Dermis blood vessel endothelial cell (primary cell): ENCODE results near the gene ATP5F1E. TPM values are rescaled to one million over a fixed set of nuclear protein-coding genes. Genes with fewer than 3 reads are reported as not detected.

Experiments
- DNase-seq: peaks from one replicate; pipeline ENCODE4 v3.0.0; 2010
- total RNA-seq: library from RNA; depleted of rRNA; stranded (reverse); fragments of >200 nt; gene quantifications from 2 replicates; pipeline ENCODE4 v1.2.3, GENCODE V29; 2014

ATP5F1E gene
- 41.8 and 42.7 TPM in 2 replicates for total RNA-seq

DNA sequence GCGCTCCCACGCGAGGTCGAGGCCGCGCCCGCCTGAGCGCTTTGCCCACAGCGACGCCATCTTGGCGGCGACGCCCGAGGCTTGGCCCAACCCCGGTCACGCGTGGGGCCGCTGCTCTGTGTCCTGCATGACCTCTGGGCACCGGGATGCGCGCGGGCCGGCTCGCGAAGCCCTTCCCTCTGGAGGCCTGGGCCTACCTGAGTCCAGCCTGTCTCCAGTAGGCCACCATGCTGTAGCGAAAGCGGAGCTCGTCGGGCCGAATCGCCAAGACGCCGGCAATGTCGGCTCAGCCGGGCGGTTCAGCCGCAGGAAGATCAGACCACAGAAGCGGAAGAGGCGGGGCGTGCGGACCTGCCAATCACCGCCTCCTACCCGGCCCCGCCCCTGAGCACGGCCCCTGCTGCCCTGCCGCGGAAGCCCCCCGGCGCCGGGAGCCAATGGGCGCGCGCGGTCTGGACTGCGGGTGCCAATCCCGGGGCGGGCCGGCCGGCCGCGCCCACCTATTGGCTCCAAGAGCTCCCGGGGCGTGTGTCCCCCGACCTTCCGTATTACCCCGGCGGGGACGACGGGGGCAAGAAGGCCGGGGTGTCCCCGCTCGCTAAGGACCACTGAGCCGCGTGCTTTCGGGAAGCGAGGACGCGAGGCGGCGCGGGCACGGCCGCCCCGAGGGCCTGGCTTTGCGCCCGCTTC lies at the start of gene ATP5F1E:
TSS of gene ATP5F1E (minus strand) at position 313 of the 690 bp plus-strand sequence. CDS start at position 229, 84 bp downstream.
- peak; percentile 97 for DNase-seq

DNA sequence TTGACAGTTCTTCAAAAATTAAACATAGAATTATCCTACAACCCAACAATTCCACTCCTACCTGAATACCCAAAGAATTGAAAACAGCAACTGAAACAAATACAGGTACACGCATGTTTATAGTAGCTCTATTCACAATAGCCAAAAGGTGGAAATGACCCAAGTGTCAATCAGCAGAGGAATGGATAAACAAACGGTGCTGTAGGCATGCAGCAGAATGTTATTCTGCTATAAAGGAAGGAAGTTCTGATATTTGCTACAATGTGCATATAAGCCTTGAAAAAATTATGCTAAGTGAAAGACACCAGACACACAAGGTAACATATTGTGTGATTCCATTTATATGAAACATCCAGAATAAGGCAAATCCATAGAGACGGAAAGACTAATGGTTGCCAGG lies 48.9 kb upstream of the ATP5F1E start:
- DNase-seq, result peak; percentile 28

DNA sequence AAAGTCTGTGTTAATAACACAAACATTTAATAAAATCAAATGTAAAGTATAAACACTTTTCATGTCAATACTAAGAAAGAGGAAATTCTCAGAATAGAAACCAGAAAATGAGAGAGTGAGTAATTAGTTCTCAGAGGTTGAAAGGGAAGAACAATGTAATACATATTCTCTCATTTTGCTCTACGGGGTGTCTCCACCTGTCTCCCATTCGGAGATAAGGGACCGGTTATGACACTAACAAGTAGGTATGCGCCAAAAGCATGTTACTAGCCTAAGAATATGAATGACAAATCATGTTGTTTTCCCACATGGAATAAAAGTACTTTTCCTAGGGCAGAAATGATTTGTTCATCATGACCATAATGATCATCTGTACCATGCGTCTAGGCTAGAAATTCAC lies 46.1 kb upstream of the ATP5F1E start:
- DNase-seq, result no peak

DNA sequence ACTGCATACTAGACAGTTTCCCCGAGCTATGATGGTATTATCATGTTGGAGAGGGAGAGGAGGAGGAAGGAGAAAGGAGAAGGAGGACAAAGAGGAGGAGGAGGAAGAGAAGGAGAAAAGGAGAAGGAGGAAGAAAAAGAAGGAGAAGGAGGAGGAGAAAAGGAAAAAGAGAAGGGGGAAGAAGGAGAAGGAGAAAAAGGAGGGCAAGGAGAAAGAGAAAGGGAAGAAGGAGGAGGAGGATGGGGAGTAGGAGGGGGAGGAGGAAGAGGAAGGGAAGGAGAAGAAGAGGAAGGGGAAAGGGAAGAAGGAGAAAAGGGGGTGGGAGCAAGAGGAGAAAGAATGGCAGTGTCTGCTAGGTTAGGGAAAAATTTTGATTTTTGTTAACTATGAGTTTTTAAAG lies 45.6 kb upstream of the ATP5F1E start:
- DNase-seq, result no peak

DNA sequence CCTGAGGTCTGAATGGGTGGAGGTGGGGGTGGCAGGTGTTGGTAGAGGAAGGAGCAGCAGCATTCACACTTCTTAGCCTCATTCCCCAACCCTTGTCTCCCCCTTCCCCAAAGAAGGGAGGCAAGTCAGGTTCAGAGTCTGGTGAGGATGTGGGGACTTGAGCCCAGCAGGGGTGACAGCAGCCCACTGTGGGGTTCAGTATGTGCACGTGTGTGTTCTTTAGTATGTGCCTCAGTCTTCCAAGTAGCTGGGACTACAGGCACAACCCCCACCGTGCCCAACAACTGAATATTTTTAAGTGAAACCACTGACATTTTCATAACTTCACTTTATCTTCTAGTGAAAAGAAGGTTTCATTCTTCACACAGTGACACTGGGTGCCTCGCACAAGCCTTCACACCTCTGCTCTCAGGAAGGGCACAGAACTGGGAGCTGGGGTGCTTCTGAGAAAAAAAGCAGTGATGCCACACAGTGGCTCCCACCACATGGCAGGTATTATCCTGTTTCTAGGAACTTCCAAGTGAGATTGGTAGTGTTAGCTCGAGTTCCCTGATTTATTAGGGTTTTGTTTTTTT lies 43.9 kb upstream of the ATP5F1E start:
- DNase-seq, result no peak

DNA sequence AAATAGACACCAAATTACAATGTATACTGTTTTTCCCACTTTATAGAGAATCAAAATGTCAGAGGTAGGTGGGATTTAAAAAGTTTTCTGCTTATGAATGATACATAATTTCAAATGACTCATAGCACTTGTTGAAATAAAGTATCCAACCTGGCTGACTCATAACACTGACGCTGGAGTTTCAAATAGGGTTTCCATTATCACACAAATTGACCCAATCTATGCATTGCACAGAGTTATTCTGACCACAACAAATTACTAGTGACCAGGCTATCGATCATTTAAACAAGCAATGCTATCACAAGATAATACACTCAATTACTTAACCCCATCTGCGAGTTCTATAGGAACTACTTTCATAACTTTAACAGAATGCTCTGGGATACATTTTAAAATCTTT lies 42.3 kb upstream of the ATP5F1E start:
- DNase-seq, result no peak

DNA sequence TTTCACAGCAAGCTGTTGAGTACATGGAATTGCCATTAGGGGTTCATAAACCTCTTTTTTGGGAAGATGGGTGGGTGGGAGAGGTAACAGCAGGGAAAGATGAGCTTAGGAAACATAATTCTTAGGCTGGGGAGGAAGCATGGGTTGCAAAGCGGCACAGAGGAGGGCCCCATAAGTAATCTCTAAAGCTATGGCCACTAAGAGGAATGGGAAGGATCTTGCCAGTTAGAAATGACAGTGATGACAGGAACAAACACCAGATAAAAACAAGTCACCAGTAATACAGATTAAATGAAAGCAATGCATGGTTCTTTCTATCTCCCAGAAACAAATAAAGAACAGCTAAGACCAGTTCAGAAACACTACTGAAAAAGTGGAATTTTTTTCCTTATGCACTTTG lies 41.4 kb upstream of the ATP5F1E start:
- DNase-seq, result no peak

DNA sequence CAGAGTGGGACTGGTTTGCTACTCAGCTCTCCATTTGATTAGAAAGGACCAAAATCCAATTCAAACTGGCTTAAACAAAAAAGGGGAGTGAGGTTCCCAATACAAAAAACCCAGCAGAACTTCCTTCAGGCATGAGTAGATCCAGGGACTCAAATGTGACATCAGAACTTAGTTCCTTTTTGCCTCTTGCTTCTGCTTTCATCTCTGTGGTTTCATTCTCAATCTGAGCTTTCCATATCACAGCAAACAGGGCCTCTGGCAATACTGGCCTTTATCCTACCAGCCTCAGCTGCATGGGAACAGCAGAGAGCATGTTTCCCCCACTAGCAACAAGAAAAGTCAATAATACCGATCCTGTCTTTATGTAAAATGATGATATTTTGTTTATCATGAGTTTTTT lies 39.1 kb upstream of the ATP5F1E start:
- DNase-seq, result no peak

DNA sequence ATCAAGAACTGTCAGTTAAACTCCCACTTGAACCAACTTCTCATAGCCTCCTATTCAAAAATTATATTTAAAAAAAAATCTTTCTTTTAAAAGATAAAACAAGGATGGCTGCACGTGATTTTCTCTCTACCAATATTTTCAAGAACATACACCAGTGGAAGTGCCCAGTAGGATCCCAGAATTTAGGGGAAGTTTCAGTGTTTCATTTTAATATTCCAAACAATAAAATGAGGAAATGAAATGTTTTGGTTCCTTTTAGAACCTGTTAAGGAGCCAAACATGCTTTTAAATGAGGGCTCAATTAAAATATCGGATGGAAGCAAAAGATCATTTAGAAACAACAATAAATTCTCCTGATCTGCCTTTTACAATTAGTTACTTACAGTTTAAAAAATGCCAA lies 36.9 kb upstream of the ATP5F1E start:
- DNase-seq, result no peak

DNA sequence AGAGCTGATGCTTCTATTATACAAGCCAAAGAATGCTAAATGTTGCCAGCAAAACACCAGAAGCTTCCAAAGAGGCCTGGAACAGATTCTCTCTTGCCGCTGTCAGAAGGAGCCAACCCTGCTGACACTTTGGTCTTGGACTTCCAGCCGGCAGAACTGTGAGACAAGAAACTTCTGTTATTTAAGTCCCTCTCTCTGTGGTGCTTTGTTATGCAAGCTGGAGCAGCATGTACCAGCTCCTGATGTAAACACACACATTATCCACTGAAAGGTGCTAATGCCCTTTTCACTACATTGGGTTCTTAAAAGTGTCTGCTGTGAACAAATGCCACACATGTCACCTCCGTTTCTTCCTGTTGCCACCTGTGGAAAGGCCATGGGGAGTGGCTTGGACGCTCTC lies 36.4 kb upstream of the ATP5F1E start:
- no peak for DNase-seq

DNA sequence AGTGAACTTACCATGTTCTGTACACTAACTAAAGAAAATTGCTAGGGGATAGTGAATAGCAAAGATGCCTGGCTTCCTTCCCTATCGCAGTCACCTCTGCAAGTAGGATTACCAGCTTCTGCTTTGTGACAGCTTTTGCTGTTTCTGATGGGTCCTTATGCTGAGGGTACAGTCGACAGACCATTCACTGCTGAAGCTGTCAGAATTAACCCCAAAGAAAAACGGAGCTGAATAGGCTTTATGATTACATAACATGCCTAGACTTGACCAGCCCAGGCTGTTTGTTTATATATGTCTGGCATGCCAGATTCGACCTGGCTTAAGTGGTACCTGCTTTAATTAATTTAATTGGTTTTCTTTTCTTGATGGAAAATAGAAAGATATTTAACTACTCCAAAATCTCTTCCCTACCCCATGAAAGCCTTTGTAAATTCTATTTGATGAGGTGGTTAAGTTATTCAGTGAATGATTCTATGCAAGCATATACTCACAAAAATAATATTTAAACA lies 32.1 kb upstream of the ATP5F1E start:
- DNase-seq, result no peak

DNA sequence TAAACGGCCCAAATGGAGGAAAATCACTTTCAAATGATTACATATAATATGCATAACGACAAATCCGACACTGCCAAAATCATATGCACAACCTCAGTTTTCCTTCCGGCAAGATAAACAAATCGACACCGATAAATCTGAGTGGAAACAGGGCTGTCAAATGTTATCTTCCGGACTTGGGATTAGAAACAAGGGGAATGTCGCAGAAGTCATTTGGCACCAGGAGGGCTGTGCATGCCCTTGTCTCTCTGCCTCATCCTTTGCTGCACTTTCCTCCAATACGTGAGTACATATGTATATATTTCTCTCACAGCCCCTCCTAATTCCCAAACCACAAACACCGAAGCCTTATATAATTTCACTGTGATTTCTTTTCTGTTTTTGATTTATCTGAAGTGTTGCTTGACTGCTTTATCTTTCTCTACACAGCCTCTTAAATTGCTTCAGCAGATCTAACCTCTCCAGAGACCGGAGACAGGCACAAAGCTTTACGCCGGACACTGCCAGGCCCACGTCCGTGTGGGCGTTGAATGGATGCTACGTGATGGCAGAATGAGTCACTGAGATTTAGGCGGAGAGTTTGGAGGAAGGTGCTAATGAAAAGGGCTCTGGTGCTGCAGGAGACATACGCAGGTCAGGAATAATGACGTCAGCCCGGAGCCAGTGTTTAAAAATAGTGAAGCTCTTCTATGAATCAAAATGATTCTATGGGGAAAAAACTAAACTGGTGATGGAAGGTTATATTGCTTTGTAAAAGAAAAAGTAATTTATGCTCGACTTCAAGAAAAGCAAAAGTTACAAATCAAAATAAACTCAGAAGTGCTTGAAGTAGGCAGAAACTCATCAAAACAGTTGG lies 31.5 kb upstream of the ATP5F1E start:
- DNase-seq, result peak; percentile 84

DNA sequence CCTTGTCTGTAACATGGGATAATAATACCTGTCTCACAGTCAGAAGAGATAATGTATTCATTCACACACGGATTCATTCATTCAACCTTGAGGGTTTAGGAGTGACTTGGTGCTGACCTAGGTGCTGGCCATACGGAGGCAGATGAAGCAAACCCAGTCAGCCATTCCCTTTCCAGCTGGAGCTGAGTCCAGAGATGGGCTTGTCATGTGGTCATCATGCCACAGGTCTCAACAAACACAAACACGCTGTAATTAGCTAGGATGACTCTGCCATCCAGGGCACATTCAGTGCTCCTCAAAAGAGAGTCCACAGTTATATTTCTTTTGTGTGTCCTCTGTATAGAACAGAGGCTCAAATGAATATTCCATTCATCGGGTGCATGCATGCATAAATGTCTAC lies 29.9 kb upstream of the ATP5F1E start:
- DNase-seq, result no peak

DNA sequence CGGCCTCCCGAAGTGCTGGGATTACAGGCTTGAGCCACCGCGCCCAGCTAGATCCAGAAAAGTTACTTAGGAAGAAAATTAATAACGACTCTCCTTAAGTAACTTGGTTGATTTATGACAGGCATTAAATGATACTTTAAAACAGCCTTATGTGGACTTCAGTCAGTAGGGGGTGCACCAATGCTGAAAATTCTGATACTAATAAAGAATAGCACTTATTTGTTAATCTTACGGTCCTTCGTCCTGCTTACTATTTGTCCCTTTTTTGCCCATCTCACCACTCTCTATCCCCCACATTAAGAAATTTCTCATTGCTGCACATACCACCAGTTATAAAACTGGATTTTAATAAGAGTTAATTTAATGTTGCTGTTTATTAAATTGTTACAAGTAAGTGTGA lies 23.2 kb upstream of the ATP5F1E start:
- peak; percentile 65 for DNase-seq

DNA sequence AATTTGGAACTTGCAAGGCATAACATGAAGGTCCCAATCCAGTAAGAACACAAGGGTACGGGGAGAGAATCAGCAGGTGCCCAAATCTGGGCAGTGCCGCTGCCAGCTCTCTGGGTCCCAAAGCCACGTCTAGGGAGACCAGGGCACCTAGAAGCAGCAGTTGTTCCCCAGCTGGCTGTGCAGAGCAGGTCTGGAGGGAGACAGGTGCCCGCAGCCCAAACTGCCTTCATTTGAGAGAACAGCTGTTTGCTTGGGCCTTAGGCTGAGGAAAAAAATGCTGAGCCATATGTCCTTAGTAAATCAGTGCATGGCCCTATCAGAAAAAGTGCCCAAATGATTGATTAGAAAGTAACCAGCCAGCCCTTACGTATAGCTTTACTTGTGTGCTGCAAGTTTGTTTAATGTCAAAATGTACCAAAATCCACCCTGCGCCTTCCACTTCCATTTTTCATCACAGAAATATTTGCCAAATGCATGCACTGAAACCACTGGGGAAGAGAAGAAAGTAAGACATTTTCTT lies 19.6 kb upstream of the ATP5F1E start:
- no peak for DNase-seq

DNA sequence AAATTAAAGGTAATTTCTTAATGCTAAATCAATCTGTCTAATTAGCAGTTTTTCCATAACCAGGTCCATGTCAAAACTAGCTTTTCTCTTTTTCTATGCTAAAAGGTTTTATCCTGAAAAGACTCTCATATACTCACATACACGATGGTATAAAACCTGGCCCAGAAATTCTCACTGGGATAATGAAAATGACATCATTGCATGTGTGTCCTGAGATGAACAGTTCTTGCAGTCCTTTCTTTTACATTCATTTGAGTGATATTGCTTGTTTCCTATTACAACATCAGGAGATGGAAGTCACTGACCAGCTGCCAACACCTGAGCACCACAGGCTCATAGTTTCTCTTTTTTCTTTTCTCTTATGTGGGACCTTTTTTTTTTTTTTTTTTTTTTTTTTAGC lies 18.3 kb upstream of the ATP5F1E start:
- DNase-seq, result no peak

DNA sequence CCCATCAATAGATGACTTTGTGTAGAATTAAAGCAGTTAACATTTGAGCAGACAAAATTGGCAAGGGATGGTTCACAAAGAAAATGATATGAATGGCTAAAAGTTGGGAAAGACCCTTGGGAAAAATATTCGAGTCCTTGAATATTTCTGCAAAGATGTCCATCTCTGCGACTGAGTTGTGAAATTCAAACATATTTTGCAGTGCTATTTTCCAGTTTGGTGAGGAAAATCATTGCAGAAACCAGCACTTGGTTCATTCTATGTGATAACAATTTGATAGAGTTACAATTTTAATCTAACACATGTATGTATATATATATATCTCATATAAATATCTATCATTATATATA lies 16.5 kb upstream of the ATP5F1E start:
- DNase-seq, result no peak

DNA sequence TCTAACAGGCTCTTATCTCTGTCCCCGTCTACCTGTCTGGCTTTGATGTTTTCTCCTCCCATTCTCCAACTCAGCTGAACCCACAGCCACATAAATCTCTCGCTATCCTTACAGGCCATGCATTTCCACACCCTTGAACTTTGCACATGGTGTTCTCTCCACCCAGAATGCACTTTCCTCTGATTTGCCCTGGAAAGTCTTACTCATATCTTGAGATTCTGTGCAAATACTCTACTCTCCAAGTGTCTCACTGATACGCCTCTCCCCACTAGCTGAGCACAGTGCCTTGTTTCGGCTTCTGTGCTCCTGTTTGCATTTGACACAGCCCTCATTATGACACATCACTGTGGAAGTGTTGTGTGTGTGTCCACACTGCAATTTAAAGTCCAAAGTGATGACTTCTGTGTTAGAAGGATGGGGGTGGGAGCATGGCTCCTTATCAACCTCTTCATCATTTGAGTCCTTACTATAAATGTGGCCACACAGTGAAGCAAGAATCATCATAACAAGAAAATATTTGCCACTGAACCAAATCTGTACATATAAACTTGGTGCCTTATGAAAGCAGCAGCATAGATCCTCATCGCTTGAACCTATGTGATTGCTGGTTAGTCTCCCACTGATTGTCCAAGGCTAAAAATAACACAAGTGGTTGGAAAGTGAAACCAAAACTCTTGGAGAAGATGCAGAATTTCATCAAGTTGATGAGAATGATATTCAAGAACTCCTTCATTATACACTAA lies 16.0 kb upstream of the ATP5F1E start:
- DNase-seq, result no peak

DNA sequence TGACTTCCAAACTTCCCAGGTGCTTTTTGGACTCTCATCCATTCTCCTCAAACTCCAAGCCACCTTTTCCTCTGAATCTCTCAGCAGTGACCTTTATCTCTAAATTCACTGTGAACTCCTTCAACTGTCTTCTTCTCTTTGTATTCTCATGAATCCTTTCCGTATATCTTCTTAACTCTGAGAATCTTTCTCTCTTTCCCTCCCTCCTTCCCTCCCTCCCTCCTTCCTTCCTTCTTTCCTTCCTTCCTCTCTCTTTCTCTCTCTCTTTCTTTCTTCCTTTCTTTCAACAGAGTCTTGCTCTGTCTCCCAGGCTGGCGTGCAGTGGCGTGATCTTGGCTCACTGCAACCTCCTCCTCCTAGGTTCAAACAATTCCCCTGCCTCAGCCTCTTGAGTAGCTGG lies 14.7 kb upstream of the ATP5F1E start:
- DNase-seq, result no peak

DNA sequence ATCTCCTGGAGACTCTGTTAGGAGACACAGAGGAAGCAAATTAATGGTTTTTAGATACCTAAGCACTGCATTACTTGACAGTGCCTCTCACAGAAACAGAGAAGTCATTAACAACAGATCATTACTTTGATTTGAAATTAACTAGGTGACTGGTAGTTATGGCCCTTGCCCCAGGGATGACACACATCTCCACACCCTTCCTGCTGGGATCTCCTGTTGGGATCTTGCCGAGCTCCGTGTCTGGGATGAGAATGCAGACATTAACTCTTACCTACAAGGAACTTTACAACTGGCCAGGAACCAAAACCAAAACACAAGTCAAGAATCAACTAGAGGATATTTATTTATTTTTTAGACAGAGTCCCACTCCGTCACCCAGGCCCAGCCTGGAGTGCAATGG lies 12.7 kb upstream of the ATP5F1E start:
- no peak for DNase-seq

DNA sequence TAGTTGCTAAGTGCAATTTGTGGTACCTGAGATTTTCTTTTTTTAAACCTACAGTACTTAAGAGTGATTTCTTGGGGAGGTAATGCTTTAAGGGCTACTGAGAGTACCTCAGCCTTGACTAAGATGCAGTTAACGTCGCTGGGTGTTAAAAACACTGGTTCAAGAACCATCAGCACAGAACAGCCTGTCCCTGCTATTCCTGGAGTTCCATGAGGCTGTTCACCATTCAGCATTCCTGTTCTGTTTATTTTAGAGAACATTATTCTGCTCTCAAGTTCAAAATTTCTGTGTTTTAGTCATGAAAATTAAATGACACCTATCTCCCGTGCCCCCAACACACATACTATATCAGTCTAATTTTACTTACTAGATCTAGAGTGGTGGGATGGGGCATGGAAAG lies 12.2 kb upstream of the ATP5F1E start:
- DNase-seq, result no peak

DNA sequence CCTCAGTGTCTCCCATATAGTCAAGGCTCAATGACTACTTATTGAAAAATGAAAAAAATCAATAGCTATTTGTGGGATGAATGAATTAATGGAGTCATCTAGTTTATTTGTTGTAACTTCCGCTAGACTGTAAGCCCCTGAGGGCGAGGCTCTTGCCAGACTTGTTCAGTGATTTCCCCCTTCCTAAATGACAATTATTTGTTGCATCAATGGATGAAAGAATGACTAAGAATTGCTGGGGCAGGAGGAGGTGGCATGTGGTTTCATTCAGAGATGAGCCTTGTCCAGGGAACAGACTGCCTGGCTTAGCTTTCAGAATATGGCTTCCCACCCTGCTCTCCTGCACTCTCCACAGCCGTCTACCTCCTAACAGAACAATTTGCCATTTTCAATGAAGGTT lies 11.6 kb upstream of the ATP5F1E start:
- DNase-seq, result no peak
